Activated CD4-positive, alpha-beta T cell treated with anti-CD3 and anti-CD28 coated beads, Interleukin-2, amount 50 U/mL, for 4 hours (primary cell): ENCODE measurements around the gene MITD1.
"Not testable (repeated sequence)": the region's sequence is repeated elsewhere in the genome, so short reads cannot be mapped to it uniquely, and the experiment has no call there.

Experiments used
- DNase-seq, 2 experiments: peaks; one replicate each; pipeline ENCODE4 v3.0.0-alpha.2; 2020

The MITD1 gene

GRCh38 chr2:99154643-99155536 lies 26.0 kb downstream of the MITD1 start, which contains the start of the genes LIPT1 and TSGA10:
Gene LIPT1 (plus strand): TSS chr2:99154967. CDS start chr2:99161958, 6,991 bp downstream.
Gene TSGA10 (minus strand): TSS chr2:99154942. CDS start chr2:99109439, 45,503 bp downstream.
- peak; percentile 85 to 89 for DNase-seq

GRCh38 chr2:99153921-99154604 lies 26.8 kb downstream of the MITD1 start:
- no peak for DNase-seq

- DNase-seq, result no peak
Measured at GRCh38 chr2:99152199-99152895, 28.5 kb downstream of the MITD1 start.

- no peak for DNase-seq
Measured at GRCh38 chr2:99150706-99151105, 30.2 kb downstream of the MITD1 start.

GRCh38 chr2:99141110-99142108 lies 39.4 kb downstream of the MITD1 start, which contains the start of gene C2orf15:
Gene C2orf15 (plus strand): TSS chr2:99141707. CDS start chr2:99150559, 8,852 bp downstream.
- peak; percentile 96 to 97 for DNase-seq

- DNase-seq, result no peak
Measured at GRCh38 chr2:99140860-99141109, 40.1 kb downstream of the MITD1 start.

GRCh38 chr2:99140056-99140859 lies 40.6 kb downstream of the MITD1 start:
- DNase-seq, result no peak

- DNase-seq, result no peak
Measured at GRCh38 chr2:99139003-99139402, 41.9 kb downstream of the MITD1 start.

- not testable (repeated sequence) for DNase-seq
Measured at GRCh38 chr2:99135044-99135556, 45.8 kb downstream of the MITD1 start.

GRCh38 chr2:99127981-99128380 lies 52.9 kb downstream of the MITD1 start:
- DNase-seq, result no peak
